Brain microvascular endothelial cell (primary cell): ENCODE results near the gene TC2N.

Source experiments
- DNase-seq: peaks from one replicate; pipeline ENCODE4 v3.0.0-alpha.2; 2020
- H3K27ac ChIP-seq: fragments of 250-450 bp; sonication (Bioruptor Pico); 2 replicates; pipeline ENCODE4 v1.5.1; 2020; ENCODE audit warnings: mild to moderate bottlenecking, moderate library complexity
- H3K27me3 ChIP-seq: fragments of 250-450 bp; sonication (Bioruptor Pico); replicated peaks from 2 replicates; pipeline ENCODE4 v1.5.1; 2020; ENCODE audit warnings: mild to moderate bottlenecking
- H3K36me3 ChIP-seq: fragments of 250-450 bp; sonication (Bioruptor Pico); replicated peaks from 2 replicates; pipeline ENCODE4 v1.5.1; 2020; ENCODE audit warnings: mild to moderate bottlenecking
- H3K4me3 ChIP-seq: 2 replicates; pipeline ENCODE4 v1.5.1; 2011; ENCODE audit warnings: low read depth, mild to moderate bottlenecking, control low read depth, low read length, moderate library complexity
- CTCF ChIP-seq: IDR thresholded peaks from 2 replicates; pipeline ENCODE4 v1.5.1; 2011; ENCODE audit warnings: low read depth, mild to moderate bottlenecking, moderate library complexity, low read length, control low read depth, inconsistent platforms; ENCODE audit errors: missing control alignments
- in situ Hi-C: cut with HindIII; loops from 2 replicates; pipeline ENCODE4 v1.10.0; 2017; ENCODE audit warnings: low sequenced_read_pairs, low pct_ligation_motif_present

The TC2N gene

DNA sequence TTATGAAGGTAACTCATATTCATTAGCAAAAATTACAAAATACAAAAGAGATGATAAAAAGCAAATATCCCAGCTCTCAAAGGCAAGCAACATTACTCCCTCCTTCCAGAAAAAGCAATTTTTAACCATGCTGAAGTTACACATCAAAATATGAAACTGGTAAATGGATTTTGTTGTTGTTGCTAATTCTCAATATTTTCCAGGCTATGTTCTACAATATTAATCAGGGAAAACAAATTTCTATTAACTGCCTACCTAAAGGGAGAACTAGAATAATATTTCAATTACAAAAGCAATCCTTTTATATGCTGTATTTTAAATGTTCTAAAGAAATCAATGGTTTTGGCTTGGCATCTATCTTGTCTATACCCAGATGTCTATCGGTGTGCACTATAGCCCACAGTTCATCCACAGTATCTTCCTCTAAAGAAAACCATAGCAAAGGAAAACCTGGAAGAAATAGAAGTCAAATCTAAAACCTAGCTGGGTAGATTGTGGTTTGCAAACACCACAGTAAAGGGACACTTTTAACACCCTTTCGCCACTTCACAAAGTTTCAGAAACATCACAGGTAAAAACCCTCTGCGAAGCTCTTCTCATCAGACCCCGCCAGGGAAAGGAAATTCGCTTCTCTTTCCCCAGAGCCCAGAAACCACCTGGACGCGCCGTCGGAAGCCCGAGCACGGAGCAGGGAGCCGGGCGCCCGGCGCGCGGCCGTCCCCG is 32.0 kb downstream of the TC2N start:
- H3K36me3 ChIP-seq = no peaks in the 10 kb centered on the region
- DNase-seq = no peak
- H3K27ac ChIP-seq = no peak overlapping the region
- H3K4me3 ChIP-seq = no peak overlapping the region
- peaks cover 28% of the 10 kb centered on the region for H3K27me3 ChIP-seq
- no peak for TF ChIP-seq CTCF
- in situ Hi-C loops = no loop called here

DNA sequence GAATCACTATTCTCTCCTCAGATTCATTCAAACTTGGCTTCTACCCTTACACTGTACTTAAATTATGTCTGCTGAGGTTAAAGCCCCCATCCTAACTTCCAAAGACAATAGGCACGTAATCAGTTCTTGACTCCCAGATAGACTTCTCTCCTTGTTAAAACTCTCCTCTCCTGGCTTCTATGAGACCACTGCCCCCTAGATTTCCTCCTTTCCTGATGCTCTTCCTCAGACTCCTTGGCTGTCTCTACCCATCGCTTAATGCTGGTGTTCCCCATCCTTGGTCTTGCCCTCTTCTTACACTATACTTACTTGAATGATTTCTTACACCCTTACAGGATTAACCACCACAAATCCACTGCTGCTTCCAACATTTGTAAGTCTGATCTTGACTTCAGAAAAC is 32.8 kb downstream of the TC2N start:
- Histone ChIP-seq H3K4me3 (no peak overlapping the region), H3K36me3 (no peaks in the 10 kb centered on the region), H3K27ac (no peak overlapping the region), H3K27me3 (peaks cover 28% of the 10 kb centered on the region)
- TF ChIP-seq CTCF = no peak
- in situ Hi-C loops = no loop called here
- DNase-seq = no peak

DNA sequence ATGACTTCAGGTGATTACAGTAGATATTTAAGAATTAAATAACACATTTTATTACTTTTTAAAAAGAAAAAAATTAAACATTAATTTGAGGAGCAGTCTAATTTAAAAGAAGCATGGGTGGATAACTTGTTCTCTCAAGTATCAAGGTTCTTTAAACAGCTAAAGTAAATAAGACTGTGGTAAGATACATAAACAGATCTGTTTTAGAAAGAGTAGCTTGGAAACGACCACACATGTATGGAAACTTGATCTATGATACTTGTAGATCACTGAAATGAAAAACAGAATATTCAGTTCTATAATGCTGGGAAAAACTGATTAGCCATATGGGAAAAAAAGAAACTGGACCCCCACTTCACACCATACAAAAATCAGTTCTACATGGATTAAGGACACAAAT is 36.0 kb downstream of the TC2N start:
- in situ Hi-C loops = no loop called here
- TF ChIP-seq CTCF = no peak
- H3K27ac ChIP-seq = no peak overlapping the region
- DNase-seq = no peak
- no peak overlapping the region for H3K4me3 ChIP-seq
- H3K36me3 ChIP-seq = no peaks in the 10 kb centered on the region
- peaks cover 18% of the 10 kb centered on the region for H3K27me3 ChIP-seq

GRCh38 chr14:91830777-91831176 is 36.6 kb downstream of the TC2N start:
- TF ChIP-seq CTCF = no peak
- Histone ChIP-seq H3K27me3 (peaks cover 13% of the 10 kb centered on the region), H3K27ac (no peak overlapping the region), H3K4me3 (no peak overlapping the region), H3K36me3 (no peaks in the 10 kb centered on the region)
- no peak for DNase-seq
- in situ Hi-C loops = no loop called here

DNA sequence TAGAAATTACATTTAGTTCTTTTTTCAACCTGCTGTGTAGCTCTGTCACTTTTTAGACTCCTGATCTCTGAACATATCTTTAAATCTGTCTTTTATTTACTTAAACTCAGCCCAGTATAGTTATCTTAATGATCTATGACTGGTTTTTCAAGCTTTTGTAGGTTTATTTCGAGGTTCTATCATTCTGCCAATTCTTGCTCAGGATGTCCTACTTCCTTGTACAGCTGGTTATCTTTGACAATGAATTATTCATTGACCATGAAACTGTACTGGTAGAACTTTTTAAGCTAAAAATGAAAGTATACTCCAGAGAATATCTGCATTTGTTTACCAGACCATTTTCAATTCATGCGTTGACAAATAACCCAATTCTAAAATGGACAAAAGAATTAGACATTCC is 37.8 kb downstream of the TC2N start:
- no peak overlapping the region for H3K27ac ChIP-seq
- H3K27me3 ChIP-seq = peaks cover 4% of the 10 kb centered on the region
- no peak overlapping the region for H3K4me3 ChIP-seq
- in situ Hi-C loops = no loop called here
- DNase-seq = no peak
- H3K36me3 ChIP-seq = no peaks in the 10 kb centered on the region
- no peak for TF ChIP-seq CTCF

GRCh38 chr14:91827746-91828145 is 39.6 kb downstream of the TC2N start:
- TF ChIP-seq CTCF = no peak
- no peak overlapping the region for H3K4me3 ChIP-seq
- no peak overlapping the region for H3K27ac ChIP-seq
- in situ Hi-C loops = no loop called here
- no peak for DNase-seq
- H3K27me3 ChIP-seq = no peaks in the 10 kb centered on the region
- no peaks in the 10 kb centered on the region for H3K36me3 ChIP-seq
